ENCODE data around the gene WDR77. TPM values are rescaled to one million over a fixed set of nuclear protein-coding genes. Genes with fewer than 3 reads are reported as not detected.

Gene WDR77
- total and polyA plus RNA-seq, 9 of the 15 experiments (the other 6 are each of a cell fraction or from before 2014, with no cell fraction given): 20.6 to 160 (median 75.3) TPM

DNA sequence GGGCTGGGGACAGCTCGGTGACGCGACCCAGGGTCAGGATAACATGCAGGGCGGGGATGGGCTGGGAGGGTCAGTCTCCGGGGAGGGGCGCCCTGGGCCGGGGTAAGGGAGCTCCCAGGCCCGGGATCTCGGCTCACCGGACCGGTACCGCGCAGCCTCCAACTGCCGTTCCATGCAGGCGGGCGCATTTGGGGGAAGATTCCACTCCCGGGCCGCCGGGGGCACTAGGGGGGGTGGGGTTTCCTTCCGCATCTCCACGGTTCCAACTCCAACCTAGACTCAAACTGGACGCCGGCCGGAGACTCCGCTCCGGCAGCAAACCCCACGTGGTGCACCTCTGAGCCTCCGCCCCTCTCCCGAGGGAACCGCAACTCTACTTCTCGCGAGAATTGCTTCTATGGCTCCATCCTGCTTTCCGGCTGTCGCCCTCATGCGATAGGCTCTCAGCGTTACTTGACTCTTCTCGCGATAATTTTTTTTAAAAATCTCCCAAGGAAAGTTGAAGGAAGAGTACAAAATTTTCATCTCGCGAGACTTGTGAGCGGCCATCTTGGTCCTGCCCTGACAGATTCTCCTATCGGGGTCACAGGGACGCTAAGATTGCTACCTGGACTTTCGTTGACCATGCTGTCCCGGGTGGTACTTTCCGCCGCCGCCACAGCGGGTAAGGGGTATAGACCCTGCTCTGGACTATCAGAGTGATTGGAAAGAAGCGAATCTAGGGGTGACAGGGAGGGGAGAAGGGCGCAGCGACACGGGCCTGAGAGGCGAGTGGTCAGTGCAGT is at the start of gene WDR77, which contains the start of gene ATP5PB (continued):
- TF ChIP-seq HDAC2 (IDR thresholded peaks at IDR 0.05) (no peak; the same call in 1 of the 2 replicates), ZNF785 (CRISPR knock-in tag; IDR thresholded peaks at IDR 0.05) (no peak), RBM22 (IDR thresholded peaks at IDR 0.05; ENCODE audit: low read depth, low read length, poor library complexity, severe bottlenecking) (no peak), RBM15 (IDR thresholded peaks at IDR 0.05; ENCODE audit: insufficient read depth, low read length) (no peak), RBM25 (IDR thresholded peaks at IDR 0.05; ENCODE audit: low read depth, low read length, severe bottlenecking) (peak; percentile 82), FUS (optimal IDR thresholded peaks at IDR 0.05; ENCODE audit: low read depth, low read length) (no peak), PHB (CRISPR knock-in tag; IDR thresholded peaks at IDR 0.05) (no peak), ZNF140 (CRISPR knock-in tag; IDR thresholded peaks at IDR 0.05) (no peak), ZBTB12 (CRISPR knock-in tag; IDR thresholded peaks at IDR 0.05) (no peak), NFYB (IDR thresholded peaks at IDR 0.05; ENCODE audit: extremely low read depth, insufficient read length) (peak; percentile 14), ZNF133 (CRISPR knock-in tag; IDR thresholded peaks at IDR 0.05) (0 out of 2 replicates have a peak, but pooled peaks have one; percentile 35), POLR2B (IDR thresholded peaks at IDR 0.05; ENCODE audit: low read depth, partially characterized antibody) (peak; percentile 94), GABPB1 (CRISPR knock-in tag; IDR thresholded peaks at IDR 0.05) (no peak), XRCC5 (IDR thresholded peaks at IDR 0.05; ENCODE audit: low read depth, low read length) (peak; percentile 50; the same call in 1 of the 2 replicates), CHD1 (IDR thresholded peaks at IDR 0.05; ENCODE audit: low read length) (no peak), SRSF3 (IDR thresholded peaks at IDR 0.05; ENCODE audit: insufficient read depth, low read length) (0 out of 2 replicates have a peak, but pooled peaks have one; percentile 46), TEAD1 (CRISPR knock-in tag; IDR thresholded peaks at IDR 0.05) (peak in 1 of 2 experiments; percentile 37; a peak in 2 of 4 replicates), SUPT5H (IDR thresholded peaks at IDR 0.05) (peak; percentile 94), FOXM1 (IDR thresholded peaks at IDR 0.05; ENCODE audit: low read depth) (peak; percentile 80; the same call in 1 of the 2 replicates), FOXM1 (CRISPR knock-in tag; IDR thresholded peaks at IDR 0.05; ENCODE audit: low read depth) (no peak), MEF2D (tag; conservative IDR thresholded peaks at IDR 0.05; ENCODE audit: low read depth) (no peak), ZFP30 (CRISPR knock-in tag; IDR thresholded peaks at IDR 0.05; ENCODE audit: borderline replicate concordance) (no peak), ZNF395 (CRISPR knock-in tag; IDR thresholded peaks at IDR 0.05) (peak; percentile 72; the same call in 1 of the 2 replicates), SIN3B (IDR thresholded peaks at IDR 0.05; ENCODE audit: low read depth) (peak; percentile 79; the same call in 1 of the 2 replicates)
- TF ChIP-seq, protein P1, sequence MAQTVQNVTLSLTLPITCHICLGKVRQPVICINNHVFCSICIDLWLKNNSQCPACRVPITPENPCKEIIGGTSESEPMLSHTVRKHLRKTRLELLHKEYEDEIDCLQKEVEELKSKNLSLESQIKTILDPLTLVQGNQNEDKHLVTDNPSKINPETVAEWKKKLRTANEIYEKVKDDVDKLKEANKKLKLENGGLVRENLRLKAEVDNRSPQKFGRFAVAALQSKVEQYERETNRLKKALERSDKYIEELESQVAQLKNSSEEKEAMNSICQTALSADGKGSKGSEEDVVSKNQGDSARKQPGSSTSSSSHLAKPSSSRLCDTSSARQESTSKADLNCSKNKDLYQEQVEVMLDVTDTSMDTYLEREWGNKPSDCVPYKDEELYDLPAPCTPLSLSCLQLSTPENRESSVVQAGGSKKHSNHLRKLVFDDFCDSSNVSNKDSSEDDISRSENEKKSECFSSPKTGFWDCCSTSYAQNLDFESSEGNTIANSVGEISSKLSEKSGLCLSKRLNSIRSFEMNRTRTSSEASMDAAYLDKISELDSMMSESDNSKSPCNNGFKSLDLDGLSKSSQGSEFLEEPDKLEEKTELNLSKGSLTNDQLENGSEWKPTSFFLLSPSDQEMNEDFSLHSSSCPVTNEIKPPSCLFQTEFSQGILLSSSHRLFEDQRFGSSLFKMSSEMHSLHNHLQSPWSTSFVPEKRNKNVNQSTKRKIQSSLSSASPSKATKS (CRISPR knock-in tag; IDR thresholded peaks at IDR 0.05): no peak
